ENCODE results near the gene HS6ST2.

HS6ST2 gene

DNA sequence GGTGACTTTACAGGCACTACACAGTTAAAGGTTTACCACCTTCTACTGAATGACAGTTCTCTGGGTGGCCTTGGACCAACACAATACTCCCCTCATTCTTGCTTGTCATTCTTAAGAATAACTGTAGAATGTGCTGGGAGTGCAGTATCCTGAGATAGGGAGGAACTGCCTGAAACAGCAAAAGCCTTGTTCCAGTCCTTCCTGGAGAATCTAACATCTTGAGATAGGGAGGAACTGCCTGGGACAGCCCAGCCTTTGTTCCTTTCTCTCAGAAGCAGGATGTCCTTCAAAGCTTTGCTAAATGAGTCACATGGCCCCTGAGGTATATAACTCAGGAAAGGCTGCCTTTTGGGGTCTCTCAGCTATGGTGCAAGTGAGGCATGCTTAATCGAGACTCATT is 323.9 kb downstream of the HS6ST2 start (continued):
- TF ChIP-seq, protein P1, sequence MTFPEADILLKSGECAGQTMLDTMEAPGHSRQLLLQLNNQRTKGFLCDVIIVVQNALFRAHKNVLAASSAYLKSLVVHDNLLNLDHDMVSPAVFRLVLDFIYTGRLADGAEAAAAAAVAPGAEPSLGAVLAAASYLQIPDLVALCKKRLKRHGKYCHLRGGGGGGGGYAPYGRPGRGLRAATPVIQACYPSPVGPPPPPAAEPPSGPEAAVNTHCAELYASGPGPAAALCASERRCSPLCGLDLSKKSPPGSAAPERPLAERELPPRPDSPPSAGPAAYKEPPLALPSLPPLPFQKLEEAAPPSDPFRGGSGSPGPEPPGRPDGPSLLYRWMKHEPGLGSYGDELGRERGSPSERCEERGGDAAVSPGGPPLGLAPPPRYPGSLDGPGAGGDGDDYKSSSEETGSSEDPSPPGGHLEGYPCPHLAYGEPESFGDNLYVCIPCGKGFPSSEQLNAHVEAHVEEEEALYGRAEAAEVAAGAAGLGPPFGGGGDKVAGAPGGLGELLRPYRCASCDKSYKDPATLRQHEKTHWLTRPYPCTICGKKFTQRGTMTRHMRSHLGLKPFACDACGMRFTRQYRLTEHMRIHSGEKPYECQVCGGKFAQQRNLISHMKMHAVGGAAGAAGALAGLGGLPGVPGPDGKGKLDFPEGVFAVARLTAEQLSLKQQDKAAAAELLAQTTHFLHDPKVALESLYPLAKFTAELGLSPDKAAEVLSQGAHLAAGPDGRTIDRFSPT (tag by site-specific recombination; IDR thresholded peaks at IDR 0.05) = no peak
- TF ChIP-seq GLI4 (tag by site-specific recombination; IDR thresholded peaks at IDR 0.05) = no peak

DNA sequence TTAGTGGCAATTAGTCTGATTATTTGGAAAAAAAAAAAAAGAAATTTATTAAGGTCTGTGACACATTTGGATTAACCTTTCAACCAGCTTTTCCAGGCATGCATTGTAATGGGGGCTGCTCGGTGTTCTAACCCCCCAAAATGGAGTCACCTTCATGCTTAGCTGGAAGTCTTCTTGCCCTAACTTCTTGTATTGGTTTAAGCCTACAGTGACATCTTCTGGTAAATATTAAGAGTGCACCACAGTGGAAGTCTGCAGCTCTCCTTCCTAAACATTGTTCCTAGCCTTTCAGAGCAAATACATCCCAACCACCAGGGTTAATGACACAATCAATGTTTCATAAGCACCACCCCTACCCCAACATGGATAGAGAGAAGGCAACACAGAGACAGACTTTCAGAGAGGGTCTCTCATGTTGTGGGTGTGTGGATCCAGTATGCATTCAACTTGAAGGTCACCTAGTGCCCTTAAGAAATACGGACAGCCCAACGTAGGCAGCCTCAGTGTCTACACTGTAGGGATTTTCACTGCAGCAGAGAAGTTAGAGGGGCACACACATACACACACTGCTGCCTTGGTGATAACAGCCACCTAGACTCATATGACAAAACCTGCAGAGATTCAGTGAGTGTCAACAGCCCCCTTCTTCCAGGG is 326.7 kb downstream of the HS6ST2 start:
- CTCF ChIA-PET = interaction anchor here (0.6 to 3.8 kb wide), 25 partner anchors 8 to 1050 kb away, joined by 3 to 34 read pairs (median 4); partner anchors contain the start of gene RAP2C

DNA sequence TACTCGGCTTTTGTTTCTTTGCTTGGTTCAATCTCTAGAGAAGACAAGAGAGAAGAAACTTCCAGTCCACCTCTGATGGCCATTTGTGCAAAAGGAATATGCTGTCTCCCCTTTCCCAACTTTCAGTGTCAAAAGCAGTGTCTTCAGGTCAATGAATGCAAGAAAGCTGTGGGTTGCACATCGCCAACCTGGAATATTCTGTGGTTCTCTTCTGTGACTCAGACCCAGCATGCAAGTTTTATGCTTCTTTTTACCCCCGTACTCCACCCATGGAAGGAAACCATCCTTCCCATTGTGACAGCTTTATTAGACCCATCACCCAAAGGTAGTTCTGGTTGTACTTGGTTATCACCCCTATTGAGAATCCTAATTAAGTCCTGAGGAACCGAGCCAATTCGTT is 334.0 kb downstream of the HS6ST2 start:
- no peak overlapping the region for H3K4me3 ChIP-seq (ENCODE audit: low read depth, low read length)
- no peaks in the 10 kb centered on the region for H3K4me1 ChIP-seq (ENCODE audit: control insufficient read depth, insufficient read depth, low read length)
- H3K9me3 ChIP-seq (ENCODE audit: control insufficient read depth, insufficient read depth, low read depth, low read length) = no peaks in the 10 kb centered on the region
- CTCF ChIA-PET = interaction anchor here (2.9 to 5.2 kb wide), 2 partner anchors 7 to 11 kb away, joined by 20 to 34 read pairs; no protein-coding TSS in a partner anchor
- POLR2A ChIA-PET = no interaction called here
- H3K36me3 ChIP-seq (ENCODE audit: control insufficient read depth in 2 of 2, insufficient read depth in 1 of 2, low read length in 2 of 2) = no peaks in the 10 kb centered on the region
- no peak overlapping the region for H3K27ac ChIP-seq (ENCODE audit: extremely low read depth, low read depth, low read length)
- TF ChIP-seq ZNF76 (tag by site-specific recombination; IDR thresholded peaks at IDR 0.05; ENCODE audit: borderline replicate concordance, low read depth) = no peak
- TF ChIP-seq GLIS2 (tag by site-specific recombination; IDR thresholded peaks at IDR 0.05) = no peak
- no peak for TF ChIP-seq KLF7 (tag by site-specific recombination; IDR thresholded peaks at IDR 0.05; ENCODE audit: borderline replicate concordance)
- no peak for TF ChIP-seq PRDM4 (tag by site-specific recombination; IDR thresholded peaks at IDR 0.05)
- TF ChIP-seq, protein P2, sequence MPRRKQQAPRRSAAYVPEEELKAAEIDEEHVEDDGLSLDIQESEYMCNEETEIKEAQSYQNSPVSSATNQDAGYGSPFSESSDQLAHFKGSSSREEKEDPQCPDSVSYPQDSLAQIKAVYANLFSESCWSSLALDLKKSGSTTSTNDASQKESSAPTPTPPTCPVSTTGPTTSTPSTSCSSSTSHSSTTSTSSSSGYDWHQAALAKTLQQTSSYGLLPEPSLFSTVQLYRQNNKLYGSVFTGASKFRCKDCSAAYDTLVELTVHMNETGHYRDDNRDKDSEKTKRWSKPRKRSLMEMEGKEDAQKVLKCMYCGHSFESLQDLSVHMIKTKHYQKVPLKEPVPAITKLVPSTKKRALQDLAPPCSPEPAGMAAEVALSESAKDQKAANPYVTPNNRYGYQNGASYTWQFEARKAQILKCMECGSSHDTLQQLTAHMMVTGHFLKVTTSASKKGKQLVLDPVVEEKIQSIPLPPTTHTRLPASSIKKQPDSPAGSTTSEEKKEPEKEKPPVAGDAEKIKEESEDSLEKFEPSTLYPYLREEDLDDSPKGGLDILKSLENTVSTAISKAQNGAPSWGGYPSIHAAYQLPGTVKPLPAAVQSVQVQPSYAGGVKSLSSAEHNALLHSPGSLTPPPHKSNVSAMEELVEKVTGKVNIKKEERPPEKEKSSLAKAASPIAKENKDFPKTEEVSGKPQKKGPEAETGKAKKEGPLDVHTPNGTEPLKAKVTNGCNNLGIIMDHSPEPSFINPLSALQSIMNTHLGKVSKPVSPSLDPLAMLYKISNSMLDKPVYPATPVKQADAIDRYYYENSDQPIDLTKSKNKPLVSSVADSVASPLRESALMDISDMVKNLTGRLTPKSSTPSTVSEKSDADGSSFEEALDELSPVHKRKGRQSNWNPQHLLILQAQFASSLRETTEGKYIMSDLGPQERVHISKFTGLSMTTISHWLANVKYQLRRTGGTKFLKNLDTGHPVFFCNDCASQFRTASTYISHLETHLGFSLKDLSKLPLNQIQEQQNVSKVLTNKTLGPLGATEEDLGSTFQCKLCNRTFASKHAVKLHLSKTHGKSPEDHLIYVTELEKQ (tag by site-specific recombination; IDR thresholded peaks at IDR 0.05; ENCODE audit: borderline replicate concordance) = no peak
- TF ChIP-seq, protein P3, sequence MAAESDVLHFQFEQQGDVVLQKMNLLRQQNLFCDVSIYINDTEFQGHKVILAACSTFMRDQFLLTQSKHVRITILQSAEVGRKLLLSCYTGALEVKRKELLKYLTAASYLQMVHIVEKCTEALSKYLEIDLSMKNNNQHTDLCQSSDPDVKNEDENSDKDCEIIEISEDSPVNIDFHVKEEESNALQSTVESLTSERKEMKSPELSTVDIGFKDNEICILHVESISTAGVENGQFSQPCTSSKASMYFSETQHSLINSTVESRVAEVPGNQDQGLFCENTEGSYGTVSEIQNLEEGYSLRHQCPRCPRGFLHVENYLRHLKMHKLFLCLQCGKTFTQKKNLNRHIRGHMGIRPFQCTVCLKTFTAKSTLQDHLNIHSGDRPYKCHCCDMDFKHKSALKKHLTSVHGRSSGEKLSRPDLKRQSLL (tag by site-specific recombination; IDR thresholded peaks at IDR 0.05) = no peak
- TF ChIP-seq ZNF624 (tag by site-specific recombination; IDR thresholded peaks at IDR 0.05) = no peak
- TF ChIP-seq ZXDB (tag by site-specific recombination; IDR thresholded peaks at IDR 0.05) = no peak
- TF ChIP-seq ZNF133 (tag by site-specific recombination; IDR thresholded peaks at IDR 0.05) = no peak
- no peak for TF ChIP-seq ZNF416 (tag by site-specific recombination; IDR thresholded peaks at IDR 0.05)

More for the DNA sequence above, 326.7 kb downstream of the HS6ST2 start:
- Histone ChIP-seq H3K27ac (ENCODE audit: extremely low read depth, low read depth, low read length) (no peak overlapping the region), H3K9me3 (ENCODE audit: control insufficient read depth, insufficient read depth, low read depth, low read length) (no peaks in the 10 kb centered on the region), H3K4me1 (ENCODE audit: control insufficient read depth, insufficient read depth, low read length) (no peaks in the 10 kb centered on the region), H3K36me3 (ENCODE audit: control insufficient read depth in 2 of 2, insufficient read depth in 1 of 2, low read length in 2 of 2) (no peaks in the 10 kb centered on the region), H3K4me3 (ENCODE audit: low read depth, low read length) (no peak overlapping the region)
- no peak for TF ChIP-seq ZXDB (tag by site-specific recombination; IDR thresholded peaks at IDR 0.05)
- TF ChIP-seq ZNF600 (tag by site-specific recombination; IDR thresholded peaks at IDR 0.05) = no peak
- TF ChIP-seq, protein P4, sequence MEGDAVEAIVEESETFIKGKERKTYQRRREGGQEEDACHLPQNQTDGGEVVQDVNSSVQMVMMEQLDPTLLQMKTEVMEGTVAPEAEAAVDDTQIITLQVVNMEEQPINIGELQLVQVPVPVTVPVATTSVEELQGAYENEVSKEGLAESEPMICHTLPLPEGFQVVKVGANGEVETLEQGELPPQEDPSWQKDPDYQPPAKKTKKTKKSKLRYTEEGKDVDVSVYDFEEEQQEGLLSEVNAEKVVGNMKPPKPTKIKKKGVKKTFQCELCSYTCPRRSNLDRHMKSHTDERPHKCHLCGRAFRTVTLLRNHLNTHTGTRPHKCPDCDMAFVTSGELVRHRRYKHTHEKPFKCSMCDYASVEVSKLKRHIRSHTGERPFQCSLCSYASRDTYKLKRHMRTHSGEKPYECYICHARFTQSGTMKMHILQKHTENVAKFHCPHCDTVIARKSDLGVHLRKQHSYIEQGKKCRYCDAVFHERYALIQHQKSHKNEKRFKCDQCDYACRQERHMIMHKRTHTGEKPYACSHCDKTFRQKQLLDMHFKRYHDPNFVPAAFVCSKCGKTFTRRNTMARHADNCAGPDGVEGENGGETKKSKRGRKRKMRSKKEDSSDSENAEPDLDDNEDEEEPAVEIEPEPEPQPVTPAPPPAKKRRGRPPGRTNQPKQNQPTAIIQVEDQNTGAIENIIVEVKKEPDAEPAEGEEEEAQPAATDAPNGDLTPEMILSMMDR (tag by site-specific recombination; IDR thresholded peaks at IDR 0.05) = peak; percentile 61
- TF ChIP-seq ZNF354C (tag by site-specific recombination; IDR thresholded peaks at IDR 0.05; ENCODE audit: borderline replicate concordance, low read depth) = no peak
- TF ChIP-seq ZNF514 (tag by site-specific recombination; IDR thresholded peaks at IDR 0.05) = no peak
- TF ChIP-seq ZNF654 (tag by site-specific recombination; IDR thresholded peaks at IDR 0.05; ENCODE audit: low read depth) = peak; percentile 85
- no peak for TF ChIP-seq ZBTB17 (tag by site-specific recombination; IDR thresholded peaks at IDR 0.05)
- POLR2A ChIA-PET = no interaction called here
